GM19043 (cell line): Measurements from ENCODE around the gene RALY.

Source experiments
- ATAC-seq: cut with Tn5 transposase; IDR thresholded peaks from one replicate; pipeline ENCODE4 v1.9.1; 2021; ENCODE audit warnings: low read depth; ENCODE audit not compliant: unreplicated experiment

The RALY gene

GRCh38 chr20:34072778-34073177, 79.1 kb downstream of the RALY start:
- no peak for ATAC-seq

DNA sequence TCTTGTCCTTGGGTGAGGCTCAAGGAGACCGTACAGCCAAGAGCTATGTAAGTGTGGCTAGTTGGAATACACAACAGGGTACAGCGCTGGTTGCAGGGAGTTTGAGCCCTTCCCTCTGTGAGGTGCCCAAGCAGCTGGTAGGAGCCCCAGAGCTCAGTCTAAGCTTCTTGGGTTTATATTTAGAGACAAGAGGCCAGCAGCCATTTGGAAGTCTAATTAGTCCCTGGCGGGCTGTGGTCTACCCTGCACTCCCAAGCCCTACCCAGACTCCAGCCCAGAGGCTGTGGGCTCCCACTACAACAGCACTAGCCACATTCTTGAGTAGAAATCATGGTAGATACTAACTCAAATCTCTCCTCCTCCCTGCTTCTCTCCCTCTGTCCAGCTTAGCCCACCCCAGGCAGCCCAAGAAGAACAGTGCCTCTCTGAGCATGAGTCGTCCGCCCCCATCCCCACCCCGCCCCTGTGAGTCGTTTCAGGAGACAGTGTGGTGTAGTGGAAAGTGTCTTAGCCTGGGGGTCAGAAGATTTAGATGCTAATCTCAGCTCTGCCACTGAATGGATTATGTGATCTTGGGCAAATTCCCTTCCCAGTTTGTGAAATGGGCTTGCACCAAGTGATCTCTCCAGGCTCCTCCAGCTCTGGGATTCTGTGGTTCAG, 80.5 kb downstream of the RALY start:
- no peak for ATAC-seq

DNA sequence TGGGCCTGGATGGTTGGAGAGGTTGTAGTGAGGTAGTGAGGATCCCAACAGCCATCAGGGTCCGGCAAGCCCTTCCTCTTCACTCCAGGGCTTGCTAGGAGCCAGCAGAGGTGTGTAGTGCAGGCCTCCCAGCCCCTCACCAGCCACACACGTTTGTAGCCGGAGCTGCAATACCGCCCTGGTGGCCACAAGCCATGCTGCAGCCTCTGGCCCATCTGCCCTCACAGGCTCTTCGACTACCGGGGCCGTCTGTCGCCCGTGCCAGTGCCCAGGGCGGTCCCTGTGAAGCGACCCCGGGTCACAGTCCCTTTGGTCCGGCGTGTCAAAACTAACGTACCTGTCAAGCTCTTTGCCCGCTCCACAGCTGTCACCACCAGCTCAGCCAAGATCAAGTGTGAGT, 81.9 kb downstream of the RALY start:
- no peak for ATAC-seq

- no peak for ATAC-seq
These were observed 83.2 kb downstream of the RALY start for GRCh38 chr20:34076952-34077351.

DNA sequence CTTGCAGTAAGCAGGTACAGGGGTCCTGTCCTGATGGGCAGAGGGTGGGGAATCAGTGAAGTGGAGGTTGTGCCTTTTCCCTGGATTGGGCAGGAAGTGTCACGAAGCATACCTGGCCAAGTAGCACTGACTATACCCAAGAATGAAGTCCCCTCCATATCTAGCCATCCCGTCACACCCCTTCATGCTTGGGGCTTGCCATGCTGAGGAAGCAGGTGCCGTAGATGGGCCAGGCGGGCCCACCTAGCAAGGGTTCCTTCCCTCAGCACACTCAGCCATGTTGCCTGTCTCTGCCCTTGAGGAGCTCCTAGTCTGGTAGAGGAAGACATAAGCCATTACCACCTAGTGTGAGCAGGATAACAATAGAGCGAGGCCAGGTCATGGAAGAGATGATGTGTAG, 84.8 kb downstream of the RALY start:
- no peak for ATAC-seq

DNA sequence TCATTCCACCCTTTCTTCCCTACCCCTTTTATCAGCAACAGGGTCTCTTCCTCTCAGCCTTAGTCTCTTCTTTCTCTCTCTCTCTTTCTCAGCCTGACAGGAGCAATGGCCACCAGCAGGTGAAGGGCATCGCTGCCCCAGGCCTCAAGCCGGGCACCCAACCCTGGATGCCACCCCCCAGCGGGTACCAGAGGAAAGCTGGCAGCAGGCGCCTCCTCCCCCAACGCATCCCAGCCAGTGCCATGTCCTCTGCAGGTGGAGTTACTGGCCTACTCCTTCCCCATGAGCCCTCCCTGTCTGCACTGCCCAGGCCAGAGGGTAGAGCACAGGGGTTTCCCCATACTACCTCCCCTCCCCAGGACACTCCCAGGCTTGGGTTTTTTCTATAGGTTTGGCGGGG, 86.1 kb downstream of the RALY start:
- ATAC-seq, result no peak

DNA sequence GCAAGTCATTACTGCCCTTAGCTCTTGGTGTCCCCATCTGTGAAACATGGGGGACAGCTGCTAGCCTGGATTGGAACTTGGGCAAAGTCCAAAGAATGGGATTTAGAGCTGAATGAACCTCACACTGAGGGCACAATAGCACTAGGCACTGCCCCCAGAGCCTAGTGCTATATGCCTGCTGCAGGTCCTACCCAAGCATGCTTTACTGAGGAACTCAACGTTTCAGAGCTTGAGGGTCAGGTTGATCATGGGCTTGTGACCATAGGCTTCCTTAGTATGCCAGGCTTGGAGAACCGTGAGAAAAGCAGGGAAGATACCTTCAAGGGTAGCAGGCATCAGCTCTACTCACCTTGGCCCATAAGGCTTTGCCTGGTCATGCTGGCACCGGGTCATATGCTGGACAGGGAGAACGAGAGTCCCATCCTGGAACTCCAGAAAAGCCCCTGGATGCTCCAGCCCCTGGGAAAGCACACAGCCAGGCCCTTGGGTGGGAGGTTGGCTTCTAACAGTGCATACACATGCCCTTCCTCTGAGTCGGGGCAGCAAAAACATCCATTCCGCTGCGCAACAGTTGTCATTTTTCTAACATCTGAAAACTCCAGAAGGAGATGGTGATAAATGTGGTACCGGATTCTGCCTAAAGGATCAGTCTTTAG, 88.6 kb downstream of the RALY start:
- ATAC-seq, result no peak

DNA sequence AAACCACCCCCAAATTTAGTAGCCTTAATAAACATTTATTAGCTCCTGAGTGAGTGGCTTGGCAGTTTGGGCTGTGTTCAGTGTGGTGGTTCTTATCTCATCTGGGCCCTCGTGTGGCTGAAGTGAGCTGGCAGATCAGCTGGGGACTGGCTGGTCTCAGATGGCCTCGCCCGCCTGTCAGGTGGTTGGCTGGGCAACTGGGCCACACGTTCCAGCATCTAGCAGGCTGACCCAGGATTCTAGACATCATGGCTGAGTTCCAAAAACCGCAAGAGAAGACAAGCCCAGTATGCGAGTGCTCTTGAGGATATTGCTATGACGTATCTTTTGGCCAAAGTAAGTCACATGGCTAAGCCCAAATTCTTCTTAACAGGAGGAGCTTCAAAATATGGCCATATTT, 89.4 kb downstream of the RALY start:
- ATAC-seq, result no peak

DNA sequence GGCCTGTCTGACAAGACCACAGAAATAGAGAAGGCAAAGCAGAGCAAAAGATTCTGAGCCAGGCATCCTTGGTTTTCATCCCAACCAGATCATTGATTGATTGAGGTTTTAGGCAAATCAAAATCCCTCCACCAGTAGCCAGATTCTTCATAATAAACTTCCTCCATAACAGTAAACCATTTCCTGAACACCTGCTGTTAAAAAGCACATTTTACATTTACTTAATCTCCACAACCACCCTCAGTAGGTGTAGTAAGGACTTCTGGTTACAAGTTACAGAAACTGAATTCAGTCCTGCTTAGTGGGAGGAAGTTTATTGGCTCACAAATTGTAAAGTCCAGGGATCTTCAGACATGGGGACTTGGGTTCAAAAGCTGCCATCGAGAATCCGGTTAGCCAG, 90.1 kb downstream of the RALY start:
- no peak for ATAC-seq

- ATAC-seq, result no peak
These were observed 90.7 kb downstream of the RALY start for GRCh38 chr20:34084227-34084923.

DNA sequence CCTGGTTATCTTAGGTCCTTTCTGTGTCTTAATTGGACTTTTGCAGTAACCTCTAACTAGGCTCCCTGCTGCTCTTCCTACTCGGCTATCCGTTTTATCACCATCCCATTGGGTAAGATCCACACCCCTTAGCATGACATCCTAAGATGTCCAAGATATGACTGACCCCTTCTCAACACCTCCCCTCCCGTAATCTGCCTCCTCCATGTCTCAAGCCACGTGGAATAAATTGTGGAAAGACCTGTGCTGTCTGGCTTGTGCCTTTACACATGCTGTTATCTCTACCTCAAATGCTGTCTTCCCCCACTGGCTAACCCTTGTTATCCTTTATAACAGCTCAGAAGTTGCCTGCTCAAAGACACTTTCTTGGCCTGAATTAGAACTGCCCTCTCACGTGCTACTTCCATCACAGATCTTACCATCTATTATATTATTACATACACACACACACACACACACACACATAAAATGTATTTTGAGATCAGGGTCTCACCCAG, 91.9 kb downstream of the RALY start:
- no peak for ATAC-seq

GRCh38 chr20:34088305-34089174, 94.8 kb downstream of the RALY start:
- ATAC-seq, result no peak

- no peak for ATAC-seq
These were observed 95.4 kb downstream of the RALY start for GRCh38 chr20:34089175-34089479.

GRCh38 chr20:34089655-34090345, 96.1 kb downstream of the RALY start:
- no peak for ATAC-seq

- ATAC-seq, result no peak
These were observed 96.9 kb downstream of the RALY start for GRCh38 chr20:34090645-34091044.

GRCh38 chr20:34091637-34092200, 98.0 kb downstream of the RALY start:
- no peak for ATAC-seq

DNA sequence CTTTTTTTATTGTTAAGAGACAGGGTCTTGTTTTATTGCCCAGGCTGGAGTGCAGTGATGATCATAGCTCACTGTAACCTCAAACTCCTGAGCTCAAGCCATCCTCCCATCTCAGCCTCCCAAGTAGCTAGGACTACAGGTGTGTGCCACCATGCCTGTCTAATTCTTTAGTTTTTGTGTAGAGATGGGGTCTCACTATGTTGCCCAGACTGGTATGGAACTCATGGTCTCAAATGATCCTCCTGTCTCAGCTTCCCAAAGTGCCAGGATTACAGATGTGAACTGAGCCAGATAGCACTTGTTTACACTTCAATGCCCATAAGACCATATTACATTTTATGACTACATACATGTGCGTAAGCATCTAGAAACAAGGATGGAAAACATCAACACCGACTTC, 100.2 kb downstream of the RALY start:
- ATAC-seq, result no peak

GRCh38 chr20:34095825-34096224, 102.1 kb downstream of the RALY start:
- no peak for ATAC-seq

GRCh38 chr20:34096699-34097444, 103.2 kb downstream of the RALY start:
- ATAC-seq, result no peak
